Spleen (tissue), 7 donors: ENCODE data around the gene MRPS18A.
A peak's percentile ranks its signal among the peaks of the same experiment; 100 is the strongest.

Experiments used
- CTCF ChIP-seq, 11 experiments: fragments of 200-600 bp in 7 of 11; fragments of 450-650 bp in 4 of 11; sonication (generic) in 4 of 11; IDR thresholded peaks in 8 of 11; conservative IDR thresholded peaks in 3 of 11; 1 replicate in 7 of 11; 2 replicates in 4 of 11; pipeline versions ENCODE4 v1.4.0 to v1.8.0; 2016 to 2021; ENCODE audit warnings: antibody characterized with exemption in 11 of 11, inconsistent platforms in 4 of 11, mild to moderate bottlenecking in 1 of 11
- POLR2A ChIP-seq, 3 donors: fragments of 450-650 bp; IDR thresholded peaks; one replicate each; pipeline ENCODE4 v1.5.1; 2017; ENCODE audit warnings: antibody characterized with exemption in 3 of 3, mild to moderate bottlenecking in 1 of 3
- POLR2AphosphoS5 ChIP-seq, 3 donors: sonication (generic); formaldehyde crosslinking; IDR thresholded peaks; one replicate each; pipeline ENCODE4 v1.5.1; 2017; ENCODE audit warnings: antibody characterized with exemption in 3 of 3
- donor health status: DM: no; HTN: no; CAD: no; lungs with moderate emphysema.
- donor health status: DM: no; HTN: no; CAD: no.
- donor health status: DM: no; HTN: no; CAD: no.

GRCh38 chr6:43705996-43706395, 18.4 kb upstream of the MRPS18A start:
- no peak for TF ChIP-seq CTCF (IDR thresholded peaks at IDR 0.05 in 8 of 11, conservative IDR thresholded peaks at IDR 0.05 in 3 of 11)
- no peak for TF ChIP-seq POLR2A (IDR thresholded peaks at IDR 0.05)
- peak in 1 of 3 donors; percentile 61 for TF ChIP-seq POLR2AphosphoS5 (IDR thresholded peaks at IDR 0.05)
